Fibroblast of pulmonary artery (primary cell): ENCODE measurements around the gene PRKCE.
"Not testable (repeated sequence)": the region's sequence is repeated elsewhere in the genome, so short reads cannot be mapped to it uniquely, and the experiment has no call there.

Source experiments
- DNase-seq: peaks from one replicate; pipeline ENCODE4 v3.0.0-alpha.2; 2010; ENCODE audit warnings: low read depth
- H3K4me3 ChIP-seq: replicated peaks from 2 replicates; pipeline ENCODE4 v1.5.1; 2011; ENCODE audit warnings: low read depth, mild to moderate bottlenecking, control low read depth, low read length, moderate library complexity
- TF ChIP-seq, protein P1 (sequence below): IDR thresholded peaks from 2 replicates; pipeline ENCODE4 v1.5.1; 2011; ENCODE audit warnings: mild to moderate bottlenecking, control low read depth, low read length, inconsistent platforms; ENCODE audit errors: missing control alignments

The PRKCE gene

DNA sequence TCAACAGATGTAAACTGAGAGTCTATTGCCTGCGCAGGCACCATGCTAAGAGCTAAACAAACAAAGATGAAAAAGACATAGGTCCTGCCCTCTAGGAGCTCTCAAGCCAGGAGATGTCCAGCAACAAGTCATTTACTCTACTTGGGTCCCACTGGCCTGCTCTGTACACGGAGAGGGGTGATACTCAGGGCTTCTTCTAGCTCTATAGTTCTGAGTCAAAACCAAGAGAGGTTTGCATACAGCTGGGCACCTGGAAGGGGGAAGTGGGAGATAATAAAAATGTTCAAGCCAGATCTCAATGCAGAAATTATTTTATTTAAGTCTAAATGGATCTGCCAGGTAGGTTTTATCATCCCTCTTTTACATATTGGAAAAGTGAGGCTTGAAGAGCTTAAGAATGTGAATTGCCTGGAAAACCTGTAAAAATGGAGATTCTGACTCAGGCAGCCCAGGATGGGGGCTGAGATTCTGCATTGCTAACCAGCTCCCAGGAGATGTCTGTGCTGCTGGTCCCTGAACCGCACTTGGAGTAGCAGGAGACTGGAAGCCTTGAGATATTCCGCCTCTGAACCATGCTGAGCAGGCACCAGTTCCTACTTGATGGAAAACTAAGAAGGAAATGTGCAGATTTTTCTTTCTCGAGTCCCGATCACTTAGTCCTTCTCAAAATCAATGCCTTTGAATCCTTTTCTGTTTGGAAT is 201.1 kb downstream of the PRKCE start:
- no peak for DNase-seq
- no peak overlapping the region for H3K4me3 ChIP-seq
- TF ChIP-seq, protein P1, sequence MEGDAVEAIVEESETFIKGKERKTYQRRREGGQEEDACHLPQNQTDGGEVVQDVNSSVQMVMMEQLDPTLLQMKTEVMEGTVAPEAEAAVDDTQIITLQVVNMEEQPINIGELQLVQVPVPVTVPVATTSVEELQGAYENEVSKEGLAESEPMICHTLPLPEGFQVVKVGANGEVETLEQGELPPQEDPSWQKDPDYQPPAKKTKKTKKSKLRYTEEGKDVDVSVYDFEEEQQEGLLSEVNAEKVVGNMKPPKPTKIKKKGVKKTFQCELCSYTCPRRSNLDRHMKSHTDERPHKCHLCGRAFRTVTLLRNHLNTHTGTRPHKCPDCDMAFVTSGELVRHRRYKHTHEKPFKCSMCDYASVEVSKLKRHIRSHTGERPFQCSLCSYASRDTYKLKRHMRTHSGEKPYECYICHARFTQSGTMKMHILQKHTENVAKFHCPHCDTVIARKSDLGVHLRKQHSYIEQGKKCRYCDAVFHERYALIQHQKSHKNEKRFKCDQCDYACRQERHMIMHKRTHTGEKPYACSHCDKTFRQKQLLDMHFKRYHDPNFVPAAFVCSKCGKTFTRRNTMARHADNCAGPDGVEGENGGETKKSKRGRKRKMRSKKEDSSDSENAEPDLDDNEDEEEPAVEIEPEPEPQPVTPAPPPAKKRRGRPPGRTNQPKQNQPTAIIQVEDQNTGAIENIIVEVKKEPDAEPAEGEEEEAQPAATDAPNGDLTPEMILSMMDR: no peak

DNA sequence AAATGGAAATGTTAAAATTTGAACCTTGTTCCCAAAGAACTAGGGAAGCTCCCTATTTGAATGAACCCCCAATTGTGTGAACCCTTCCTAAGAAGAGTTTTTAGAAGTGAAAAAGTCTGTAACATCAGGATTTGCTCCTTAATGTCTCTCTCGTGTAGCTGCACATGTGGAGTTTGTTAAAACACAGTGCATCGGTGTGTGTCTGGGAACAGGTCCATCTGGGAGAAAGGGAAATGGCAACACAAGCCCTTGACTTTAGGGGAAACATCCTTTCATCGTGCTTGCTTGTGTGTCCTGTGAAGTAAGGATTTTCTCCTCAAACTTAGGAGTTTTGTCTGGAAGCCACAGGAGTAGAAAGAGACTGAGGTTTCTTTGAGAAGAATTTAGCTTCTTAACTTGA is 203.9 kb downstream of the PRKCE start:
- no peak overlapping the region for H3K4me3 ChIP-seq
- TF ChIP-seq, protein P1: no peak
- peak; percentile 10 for DNase-seq

DNA sequence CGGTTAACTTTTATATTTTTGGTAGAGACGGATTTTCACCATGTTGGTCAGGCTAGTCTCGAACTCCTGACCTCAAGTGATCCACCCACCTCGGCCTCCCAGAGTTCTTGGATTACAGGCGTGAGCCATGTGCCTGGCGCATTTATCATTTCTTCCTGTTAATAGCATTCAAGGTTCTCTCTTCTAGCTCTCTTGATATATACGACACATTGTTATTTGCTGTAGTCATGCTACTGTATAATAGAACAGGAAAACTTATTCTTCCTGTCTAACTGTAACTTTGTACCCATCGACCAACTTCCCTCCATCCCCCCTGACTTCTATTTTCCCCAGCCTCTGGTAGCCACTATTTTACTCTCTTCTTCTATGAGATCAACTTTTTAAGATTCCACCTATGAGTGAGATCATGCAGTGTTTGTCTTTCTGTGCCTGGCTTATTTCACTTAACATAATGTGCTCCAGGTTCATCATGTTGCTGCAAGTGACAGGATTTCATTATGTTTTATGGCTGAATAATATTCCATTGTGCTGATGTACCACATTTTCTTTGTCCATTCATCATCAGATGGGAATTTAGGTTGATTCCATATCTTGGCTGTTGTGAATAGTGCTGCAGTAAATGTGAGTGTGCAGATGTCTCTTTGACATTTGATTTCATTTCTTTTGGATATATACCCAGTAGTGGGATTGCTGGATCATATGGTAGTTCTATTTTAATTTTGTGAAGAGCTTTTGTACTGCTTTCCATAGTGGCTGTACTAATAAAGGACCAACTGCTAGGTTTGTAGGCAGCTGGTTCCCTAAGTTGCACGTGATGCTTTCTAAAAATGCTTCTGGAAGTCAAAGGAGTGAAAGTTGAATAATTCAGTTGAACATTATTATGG is 205.2 kb downstream of the PRKCE start:
- TF ChIP-seq, protein P1: no peak
- H3K4me3 ChIP-seq: no peak overlapping the region
- DNase-seq: no peak

DNA sequence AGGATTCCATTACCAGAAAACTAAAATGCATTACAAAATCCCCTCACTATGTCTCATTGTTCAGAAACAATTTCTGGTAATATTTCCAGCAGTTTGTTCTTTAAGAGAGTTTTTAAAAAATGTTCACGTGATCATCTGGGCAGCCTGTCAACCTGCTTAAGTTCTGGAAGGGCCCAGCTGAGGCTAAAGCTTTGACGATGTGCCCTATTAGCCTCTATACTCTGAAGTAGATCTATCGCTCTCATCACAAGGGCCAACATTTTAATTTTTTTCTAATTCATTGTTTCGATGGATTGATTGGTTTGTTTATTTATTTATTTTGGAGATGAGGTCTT is 205.8 kb downstream of the PRKCE start:
- no peak for DNase-seq
- TF ChIP-seq, protein P1: no peak
- no peak overlapping the region for H3K4me3 ChIP-seq

GRCh38 chr2:45857867-45858520 is 206.5 kb downstream of the PRKCE start:
- no peak overlapping the region for H3K4me3 ChIP-seq
- TF ChIP-seq, protein P1: no peak
- DNase-seq: no peak

- not testable (repeated sequence) for DNase-seq, H3K4me3 ChIP-seq
These were observed 207.4 kb downstream of the PRKCE start for GRCh38 chr2:45858872-45859271.

DNA sequence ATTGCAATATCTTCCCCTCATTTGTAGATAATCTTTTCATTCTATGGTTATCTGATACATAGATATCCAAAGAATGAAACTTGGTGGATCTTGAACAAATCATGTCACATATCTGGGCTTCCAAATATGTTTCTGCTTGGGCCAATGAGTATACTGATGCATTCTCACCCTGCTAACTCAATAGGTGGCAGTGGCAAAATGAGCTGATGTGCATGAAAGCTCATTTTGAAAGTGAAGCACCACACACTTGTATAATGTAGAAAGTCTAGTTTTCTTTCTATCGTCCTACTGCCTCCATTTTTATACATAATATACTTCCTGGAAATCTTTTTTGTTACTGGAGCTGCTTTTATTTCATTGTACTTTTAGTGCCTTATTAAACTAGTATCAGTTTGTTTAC is 208.2 kb downstream of the PRKCE start:
- H3K4me3 ChIP-seq: no peak overlapping the region
- TF ChIP-seq, protein P1: no peak
- no peak for DNase-seq
